Activated CD4-positive, alpha-beta T cell treated with anti-CD3 and anti-CD28 coated beads, Interleukin-2, amount 50 U/mL, for 48 hours (primary cell): ENCODE results near the gene EIF1AD.
"Not testable (repeated sequence)": the region's sequence is repeated elsewhere in the genome, so short reads cannot be mapped to it uniquely, and the experiment has no call there.

Experiments
- DNase-seq, 2 experiments: peaks; one replicate each; pipeline ENCODE4 v3.0.0-alpha.2; 2020

Gene EIF1AD, protein sequence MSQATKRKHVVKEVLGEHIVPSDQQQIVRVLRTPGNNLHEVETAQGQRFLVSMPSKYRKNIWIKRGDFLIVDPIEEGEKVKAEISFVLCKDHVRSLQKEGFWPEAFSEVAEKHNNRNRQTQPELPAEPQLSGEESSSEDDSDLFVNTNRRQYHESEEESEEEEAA

DNA sequence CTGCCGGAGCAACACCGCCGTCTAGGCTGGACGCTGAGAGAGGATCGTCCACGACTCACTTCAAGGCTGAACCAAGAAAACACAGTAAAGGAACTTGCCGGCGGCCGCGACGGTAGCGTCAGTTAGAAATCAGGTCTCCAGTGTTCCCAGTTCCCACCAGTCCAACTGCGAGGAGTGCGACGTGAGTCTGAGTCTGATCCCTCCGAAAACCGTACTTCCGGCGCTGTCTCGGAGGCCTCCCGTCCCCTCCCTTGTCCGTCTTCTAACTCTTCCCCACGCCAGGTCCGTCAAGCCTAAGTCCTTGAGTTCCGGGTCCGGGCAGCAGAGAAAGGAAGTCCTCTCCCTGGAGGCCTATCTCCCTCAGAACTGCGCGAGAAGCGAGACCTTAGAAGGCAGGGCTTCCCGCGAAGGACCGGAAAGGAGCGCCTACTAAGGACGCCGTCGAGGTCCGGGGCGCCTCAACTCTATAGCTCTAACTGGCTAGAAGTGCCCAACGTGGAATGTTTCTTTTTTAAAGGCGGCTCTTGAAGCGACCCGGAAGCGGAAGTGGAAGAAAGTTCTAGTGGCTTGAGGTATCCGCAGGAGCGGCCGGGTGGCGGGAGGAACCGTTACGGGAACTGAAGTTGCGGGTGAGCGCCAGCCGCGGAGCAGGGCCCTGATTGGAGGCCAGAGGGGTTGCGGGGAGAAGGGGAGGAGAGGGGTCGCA is at the start of gene EIF1AD, which contains the start of gene BANF1:
EIF1AD (minus strand) TSS at position 216 of the 706 bp plus-strand sequence. CDS start 1,768 bp downstream, outside the sequence.
BANF1 (plus strand) TSS at position 562 of the 706 bp plus-strand sequence. CDS start 748 bp downstream, outside the sequence.
- DNase-seq: peak; percentile 93 to 94

DNA sequence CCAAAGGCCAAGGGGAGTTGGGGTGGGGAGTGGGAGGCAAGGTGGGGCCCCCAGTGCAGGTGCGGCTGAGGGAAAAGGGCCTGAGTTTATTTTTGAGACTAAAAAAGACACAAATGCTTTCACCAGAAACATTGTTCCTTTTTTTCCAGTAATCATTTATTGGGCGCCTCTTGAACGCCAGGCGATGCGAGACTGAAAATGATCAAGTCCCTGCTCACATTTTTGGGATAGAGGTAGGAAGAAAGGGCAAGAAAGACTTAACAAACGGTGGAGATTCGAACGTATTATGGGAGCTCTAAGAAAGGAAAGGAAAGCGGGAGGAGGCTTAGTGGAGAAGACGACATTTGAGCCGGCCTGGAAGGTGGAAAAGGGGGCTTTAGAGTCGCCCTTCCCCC is 49.4 kb upstream of the EIF1AD start:
- no peak for DNase-seq

DNA sequence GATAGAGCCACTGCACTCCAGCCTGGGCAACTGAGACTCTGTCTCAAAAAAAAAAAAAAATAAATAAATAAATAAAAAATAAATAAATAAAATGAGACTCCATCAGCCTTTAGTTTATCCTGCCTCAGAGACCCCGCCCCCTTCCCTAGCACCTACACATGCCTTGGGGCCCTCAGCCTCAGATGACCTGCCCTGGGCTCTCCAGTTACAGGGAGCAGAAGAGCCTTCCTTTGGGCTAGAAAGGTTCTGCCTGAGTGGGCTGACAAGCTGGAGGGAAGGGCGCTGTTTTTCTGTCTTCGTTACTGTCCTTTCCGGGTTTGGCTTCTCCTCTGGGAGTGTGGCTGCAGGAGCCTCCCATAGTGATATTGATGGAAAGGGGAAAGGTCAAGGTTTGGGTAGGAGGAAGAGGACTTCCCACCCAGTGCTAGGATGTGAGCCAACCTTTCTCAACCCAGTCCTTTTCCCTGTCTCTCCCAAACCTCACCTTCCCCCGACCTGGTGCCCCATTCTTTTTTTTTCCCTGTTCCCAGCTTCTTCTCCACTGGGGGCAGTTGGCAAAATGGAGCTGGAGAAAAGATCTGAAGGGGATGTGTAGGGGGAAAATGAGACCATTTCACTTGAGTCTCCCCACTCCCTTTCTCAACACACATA is 48.7 kb upstream of the EIF1AD start:
- DNase-seq: no peak

DNA sequence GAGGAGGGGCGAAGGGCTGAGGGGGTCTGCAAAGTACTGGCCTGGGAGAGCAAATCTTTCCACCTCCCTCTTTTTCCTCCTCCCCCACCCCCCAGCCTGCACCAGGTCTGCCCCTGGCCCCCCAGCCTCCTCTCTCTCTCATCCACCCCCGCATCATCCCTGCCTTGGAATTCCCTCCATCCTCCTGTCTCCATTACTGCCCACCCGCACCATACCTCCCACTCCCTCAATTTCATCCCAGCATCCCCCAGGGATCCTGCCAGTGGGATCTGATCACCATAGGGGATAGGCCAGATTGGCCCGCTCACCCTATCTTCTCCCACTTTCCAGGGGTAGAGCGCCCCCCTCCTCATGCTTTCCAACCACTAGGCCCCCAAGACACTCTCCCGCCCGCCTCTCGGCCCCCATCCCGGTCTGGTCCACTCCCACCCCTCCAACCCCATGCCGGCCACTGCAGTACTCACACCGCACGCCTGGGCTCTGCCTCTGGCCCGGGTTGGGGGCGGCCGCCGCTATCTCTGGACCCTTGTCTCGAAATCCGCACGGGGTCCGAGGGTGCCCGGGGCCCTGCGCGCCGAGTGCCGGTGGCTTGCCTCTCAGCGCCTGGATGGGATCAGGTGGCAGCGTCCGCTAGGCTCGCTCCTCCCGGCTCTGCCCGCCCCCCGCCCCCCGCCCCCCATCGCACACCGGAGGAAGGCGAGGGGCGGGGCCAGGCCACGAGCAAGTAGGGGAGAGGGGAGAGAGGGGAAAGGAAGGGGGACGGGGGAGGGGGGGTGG is 46.8 kb upstream of the EIF1AD start, which contains the start of gene GAL3ST3:
GAL3ST3 (minus strand) TSS at position 615 of the 777 bp plus-strand sequence. CDS start 3,746 bp downstream, outside the sequence.
- no peak for DNase-seq

DNA sequence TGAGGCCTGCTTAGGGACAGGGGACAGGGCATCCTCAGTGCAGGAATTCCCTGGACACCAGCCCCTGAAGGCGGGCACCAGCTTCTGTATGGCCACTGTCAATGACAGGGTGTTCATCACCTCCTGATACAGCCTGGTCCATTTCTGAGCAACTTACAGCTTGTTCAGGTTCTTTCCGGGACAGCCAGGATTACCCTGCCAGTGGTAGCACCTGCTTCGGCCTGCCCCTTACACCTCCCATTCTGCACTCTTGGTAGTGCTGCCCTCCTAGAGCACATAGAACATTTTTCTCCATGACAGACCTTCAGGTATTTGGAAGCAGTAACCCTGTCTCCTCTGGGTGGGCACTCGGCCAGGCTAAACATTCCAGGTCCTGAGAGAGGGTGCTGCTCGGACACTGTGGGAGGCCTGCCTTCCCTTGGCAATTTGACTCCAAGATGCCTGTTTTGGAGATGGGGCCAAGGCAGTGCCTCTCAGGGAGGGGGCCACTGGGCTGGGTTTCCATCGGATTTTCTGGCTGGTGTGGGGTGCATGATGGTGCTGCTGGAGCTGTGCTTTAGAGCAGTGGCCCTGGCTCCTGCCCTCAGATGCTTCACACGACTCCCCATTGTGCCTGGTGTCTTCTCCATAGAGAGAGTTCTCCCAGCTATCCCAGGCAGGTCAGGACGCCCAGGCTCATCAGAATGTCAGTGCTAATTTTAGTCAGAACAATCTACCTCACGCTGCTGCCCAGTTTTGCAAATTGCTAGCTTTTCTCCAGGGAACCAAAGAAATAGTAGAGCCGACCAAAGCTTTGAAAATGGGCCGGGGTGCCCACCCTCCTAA is 45.8 kb upstream of the EIF1AD start:
- no peak for DNase-seq

DNA sequence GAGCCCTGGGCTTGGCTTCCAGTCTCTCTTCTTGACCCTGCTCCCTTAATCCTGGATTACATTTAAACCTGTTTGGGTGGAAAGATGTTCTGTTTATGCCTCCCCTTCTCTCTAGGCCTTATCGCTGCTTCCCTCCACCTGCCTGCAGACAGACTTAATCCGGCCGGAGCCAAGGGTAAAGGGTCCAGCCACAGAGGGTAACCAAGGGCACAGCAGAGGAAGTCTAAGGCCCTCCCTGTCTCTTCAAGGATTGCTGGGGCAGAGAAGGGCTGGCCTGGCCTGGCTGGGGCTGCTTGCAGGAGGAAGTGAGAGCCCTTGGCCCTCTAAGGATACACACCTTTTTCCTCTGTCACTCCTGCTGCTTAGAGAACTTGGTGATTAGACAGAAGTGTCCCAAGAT is 44.9 kb upstream of the EIF1AD start:
- no peak for DNase-seq

DNA sequence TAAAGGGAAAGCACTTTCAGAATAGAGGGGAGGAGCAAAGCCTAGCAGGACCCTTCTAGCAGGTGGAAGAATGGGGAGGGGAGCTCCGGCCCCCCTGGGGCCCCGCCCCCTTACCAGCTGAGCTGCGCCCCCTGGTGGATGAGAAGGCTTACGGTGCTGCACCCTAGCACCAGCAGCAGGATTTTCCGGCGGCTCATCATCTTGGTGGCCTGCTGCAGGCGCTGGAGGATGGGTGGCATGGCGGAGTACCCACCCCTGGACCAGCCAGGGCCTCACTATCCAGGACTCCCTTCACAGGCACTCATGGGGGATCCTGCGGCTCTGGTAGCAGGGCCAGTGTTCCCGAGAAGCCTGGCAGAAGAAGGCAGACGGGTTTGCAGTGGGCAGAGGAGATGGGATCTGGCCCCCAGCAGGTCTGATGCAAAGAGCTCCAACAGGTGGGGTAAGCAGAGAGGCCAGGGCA is 43.3 kb upstream of the EIF1AD start:
- peak; percentile 83 to 88 for DNase-seq

DNA sequence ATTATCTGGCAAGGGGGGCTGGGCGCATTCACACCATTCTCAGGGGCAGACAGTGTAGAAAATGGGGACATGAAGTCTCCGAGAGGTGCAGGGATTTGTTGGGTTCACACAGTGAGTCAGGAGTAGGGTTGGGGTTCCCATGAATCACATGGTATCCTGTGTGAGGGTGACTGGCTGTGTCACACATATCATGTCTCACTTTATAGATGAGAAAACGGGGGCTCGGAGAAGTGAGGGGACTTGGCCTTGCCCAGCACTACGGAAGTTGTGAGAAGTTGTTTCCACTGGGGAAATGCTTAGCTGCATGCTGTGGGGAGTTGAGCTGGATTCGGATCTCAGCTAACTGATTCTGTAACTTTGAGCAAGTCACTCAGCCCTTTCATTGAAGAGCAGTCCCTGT is 42.8 kb upstream of the EIF1AD start:
- DNase-seq: no peak

DNA sequence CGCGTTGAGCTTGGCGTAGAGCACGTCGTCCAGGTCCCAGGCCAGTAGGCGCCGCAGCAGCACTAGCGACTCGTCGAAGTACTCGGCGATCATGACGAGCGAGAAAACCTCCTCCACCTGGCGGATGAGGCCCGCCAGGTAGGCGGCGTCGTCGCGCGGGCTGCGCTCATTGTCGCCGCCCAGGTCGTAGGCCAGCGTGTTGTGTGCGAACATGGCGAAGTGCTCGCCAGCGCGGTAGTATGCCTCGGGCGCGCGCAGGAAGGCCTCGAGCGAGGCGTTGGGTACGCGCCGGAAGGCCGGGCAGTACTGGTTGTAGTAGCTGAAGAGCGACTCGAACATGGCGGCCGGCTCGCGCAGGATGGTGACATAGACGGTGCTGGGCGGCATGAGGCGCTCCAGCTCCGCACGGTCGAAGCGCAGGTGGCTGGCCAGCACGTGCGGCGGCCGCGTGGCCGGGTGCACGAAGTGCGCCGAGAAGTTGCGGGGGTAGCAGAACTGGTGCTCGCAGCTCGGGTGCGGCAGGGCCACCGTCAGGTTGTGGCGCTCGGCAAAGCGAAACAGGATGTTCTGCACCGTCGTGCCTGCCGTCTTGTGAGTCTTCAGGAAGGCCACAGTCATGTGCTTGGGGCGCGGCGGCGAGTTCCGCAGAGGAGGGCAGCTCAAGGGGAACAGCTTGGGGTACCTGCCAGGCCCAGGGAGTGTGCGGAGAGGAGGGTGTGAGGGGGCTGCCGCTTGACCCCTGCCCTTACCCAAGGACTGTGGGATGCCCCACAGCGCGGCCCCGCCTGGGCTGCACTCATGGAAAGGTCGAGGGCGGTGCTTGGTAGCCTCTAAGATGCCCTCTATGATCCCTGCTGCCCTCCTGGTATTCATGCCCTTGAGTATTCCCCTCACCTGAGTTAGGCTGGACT is 41.3 kb upstream of the EIF1AD start:
- no peak for DNase-seq

DNA sequence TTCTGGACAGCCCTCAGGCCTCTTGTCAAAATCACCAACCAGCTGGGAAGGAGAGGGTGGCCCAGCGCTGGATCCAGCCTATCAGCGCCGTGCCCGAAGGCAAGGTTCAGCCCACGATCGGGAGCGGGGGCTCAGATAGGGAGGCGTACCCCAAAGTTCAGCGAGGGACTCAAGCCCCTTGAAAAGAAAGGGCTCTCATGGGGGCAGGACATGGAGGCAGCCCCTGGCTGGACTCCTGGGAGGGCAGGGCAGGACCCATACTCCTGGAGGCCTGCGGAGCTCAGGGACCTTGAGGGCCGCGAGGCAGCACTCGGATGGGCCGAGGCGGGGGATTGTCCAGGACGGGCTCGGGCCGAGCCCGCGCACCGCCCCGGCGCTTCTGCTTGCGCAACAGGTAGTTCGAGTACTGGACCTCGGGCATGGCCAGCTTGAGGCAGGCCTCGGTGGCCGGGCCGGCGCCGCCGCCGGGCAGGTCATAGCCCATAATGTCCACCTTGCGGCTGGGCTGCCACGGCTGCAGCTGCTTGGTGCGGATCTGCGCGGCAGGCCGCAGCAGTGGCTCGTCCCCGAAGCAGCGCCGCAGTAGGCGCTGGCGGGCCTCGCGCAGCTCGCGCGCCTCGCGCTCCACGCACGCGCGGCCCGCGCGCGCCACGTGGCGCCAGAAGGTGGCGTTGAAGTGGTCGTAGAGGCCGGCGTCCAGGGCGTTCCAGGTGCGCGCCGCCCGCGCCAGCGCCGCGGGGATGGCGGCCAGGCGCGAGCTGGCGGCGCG is 40.5 kb upstream of the EIF1AD start:
- DNase-seq: no peak

DNA sequence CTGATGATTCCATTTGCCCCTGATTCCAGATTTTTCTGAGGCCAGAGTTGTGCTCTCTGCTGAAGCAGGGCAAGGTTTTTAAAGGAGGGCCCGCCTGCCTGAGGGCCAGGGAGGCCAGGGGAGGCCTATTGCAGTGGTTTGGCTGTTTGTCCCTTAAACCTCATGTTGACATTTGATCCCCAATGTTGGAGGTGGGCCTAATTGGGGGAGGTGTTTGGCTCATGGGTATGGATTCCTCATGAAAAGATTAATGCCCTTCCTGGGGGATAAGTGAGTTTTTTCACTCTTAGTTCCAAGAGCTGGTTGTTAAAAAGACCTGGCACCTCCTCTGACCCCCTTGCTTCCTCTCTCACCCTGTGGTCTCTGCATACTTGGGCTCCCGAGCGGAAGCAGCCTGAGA is 37.8 kb upstream of the EIF1AD start:
- no peak for DNase-seq

DNA sequence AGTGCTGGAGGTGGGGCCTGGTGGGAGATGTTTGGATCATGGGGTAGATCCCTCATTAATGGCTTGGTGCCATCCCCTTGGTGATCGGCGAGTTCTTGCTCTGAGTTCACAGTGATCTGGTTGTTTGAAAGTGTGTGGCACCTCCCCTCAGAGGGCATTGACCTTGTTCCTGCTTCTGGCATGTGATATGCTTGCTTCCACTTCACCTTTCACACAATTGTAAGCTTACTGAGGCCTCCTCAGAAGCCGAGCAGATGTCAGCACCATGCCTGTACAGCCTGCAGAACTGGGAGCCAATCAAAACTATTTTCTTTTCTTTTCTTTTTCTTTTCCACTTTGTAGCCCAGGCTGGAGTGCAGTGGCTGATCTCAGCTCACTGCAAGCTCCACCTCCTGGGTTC is 35.4 kb upstream of the EIF1AD start:
- DNase-seq: no peak

DNA sequence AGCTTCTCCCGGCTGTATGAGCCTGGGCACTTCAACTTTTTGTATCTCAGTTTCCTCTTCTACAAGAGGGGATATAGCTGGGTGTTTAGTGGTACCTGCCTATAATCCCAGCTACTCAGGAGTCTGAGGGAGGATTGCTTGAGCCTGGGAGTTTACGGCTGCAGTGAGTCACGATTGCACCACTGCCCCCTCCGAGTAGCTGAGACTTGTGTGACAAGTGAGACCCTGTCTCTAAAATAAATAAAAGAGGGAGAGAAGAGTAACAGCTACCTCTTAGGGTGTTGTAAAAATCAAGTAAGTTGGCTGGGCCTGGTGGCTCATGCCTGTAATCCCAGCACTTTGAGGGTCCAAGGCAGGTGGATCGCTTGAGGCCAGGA is 34.4 kb upstream of the EIF1AD start:
- no peak for DNase-seq

DNA sequence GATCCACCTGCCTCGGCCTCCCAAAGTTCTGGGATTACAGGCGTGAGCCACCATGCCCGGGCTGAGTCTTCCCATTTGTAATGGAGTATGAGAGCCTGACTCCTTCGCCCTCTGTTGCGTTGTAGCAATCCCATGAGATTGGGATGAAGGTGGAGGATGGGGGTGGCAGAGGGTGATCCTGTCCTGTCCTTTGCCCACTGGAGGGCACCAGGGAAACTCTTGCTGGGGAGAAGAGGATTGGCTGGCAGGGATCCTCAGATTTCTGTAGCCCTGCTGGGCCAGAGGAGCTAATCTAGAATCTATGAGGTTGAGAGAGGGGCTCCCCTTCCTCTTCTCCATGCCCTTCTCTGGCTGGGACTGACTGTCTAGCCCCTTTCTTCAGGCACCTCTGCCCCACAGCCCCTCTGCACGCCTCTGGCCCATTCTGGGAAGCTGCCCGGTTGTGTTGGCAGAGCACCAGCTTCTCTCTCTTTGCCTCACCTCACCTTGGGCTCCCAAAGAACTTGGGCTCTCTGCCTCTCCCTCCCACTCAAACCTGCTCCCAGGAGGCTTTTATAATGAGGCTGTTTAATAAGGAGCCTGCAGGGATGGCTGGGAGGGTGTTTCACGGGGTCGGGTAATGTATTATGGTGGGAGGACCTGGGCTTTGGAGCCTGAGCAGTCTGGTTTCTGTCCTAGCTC is 33.8 kb upstream of the EIF1AD start:
- no peak for DNase-seq

DNA sequence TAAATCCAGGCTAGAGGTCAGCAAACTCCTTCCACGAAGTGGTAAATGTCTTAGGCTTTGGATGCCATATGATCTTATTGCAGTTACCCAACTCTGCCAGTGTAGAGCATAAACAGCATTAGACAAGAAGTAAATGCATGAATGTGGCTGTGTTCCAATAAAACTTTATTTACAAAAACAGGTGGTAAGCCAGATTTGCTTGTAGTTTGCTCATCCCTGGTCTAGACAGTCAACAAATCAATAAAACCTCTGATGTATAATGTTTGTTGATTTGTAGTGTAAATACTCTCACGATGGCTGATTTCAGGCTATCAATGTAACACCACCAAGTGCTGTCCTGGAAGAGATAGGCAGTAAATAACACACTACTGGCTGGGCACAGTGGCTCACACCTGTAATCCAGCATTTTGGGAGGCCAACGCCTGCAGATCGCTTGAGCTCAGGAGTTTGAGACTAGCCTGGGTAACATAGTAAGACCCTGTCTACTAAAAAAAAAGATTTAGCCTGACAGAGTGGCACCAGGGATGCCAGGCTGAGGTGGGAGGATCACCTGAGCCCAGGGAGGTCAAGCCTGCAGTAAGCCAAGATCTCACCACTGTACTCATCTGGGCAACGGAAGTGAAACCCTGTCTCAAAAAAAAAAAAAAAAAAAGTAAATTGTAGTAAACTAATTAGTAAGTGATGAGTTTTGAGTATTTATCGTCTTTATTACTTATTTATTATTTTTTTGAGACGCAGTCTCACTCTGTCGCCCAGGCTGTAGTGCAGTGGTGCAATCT is 31.2 kb upstream of the EIF1AD start:
- no peak for DNase-seq

DNA sequence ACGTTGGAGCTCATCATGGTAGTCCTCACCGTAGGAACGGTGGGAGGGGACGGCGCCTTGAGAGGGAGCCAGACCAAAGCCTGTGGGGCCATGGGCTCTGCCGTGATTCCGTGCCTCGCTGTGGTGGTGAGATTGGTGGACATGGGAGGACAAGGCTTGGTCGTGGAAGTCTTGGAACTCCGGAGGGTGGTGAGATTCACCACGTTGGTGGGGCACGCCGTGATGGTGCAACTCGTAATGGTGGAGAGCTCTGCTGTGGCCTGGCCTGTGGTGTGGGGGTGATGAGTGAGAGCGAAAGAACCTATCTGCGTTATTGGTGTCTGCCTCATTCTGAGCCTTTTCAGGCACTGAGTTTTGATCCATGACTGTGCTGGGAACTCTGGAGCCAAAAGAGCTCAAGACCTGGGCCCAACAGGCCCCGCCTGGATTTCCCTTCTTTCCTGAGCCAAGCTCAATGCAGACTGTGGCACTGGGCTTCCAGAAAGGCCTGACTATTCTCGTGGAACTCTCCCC is 24.1 kb upstream of the EIF1AD start, which contains the start of gene CATSPER1:
CATSPER1 (minus strand) TSS at position 463 of the 513 bp plus-strand sequence; CDS start at position 363, 100 bp downstream.
- no peak for DNase-seq

DNA sequence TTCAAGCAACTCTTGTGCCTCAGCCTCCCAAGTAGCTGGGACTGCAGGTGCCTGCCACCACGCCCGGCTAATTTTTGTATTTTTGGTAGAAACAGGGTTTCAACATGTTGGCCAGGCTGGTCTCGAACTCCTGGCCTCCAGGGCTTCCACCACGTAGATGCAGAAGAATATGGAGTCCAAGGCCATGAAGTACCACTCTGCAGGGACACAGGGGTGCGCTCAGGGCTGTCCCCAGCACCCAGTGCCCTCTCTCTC is 21.2 kb upstream of the EIF1AD start:
- DNase-seq: not testable (repeated sequence)

DNA sequence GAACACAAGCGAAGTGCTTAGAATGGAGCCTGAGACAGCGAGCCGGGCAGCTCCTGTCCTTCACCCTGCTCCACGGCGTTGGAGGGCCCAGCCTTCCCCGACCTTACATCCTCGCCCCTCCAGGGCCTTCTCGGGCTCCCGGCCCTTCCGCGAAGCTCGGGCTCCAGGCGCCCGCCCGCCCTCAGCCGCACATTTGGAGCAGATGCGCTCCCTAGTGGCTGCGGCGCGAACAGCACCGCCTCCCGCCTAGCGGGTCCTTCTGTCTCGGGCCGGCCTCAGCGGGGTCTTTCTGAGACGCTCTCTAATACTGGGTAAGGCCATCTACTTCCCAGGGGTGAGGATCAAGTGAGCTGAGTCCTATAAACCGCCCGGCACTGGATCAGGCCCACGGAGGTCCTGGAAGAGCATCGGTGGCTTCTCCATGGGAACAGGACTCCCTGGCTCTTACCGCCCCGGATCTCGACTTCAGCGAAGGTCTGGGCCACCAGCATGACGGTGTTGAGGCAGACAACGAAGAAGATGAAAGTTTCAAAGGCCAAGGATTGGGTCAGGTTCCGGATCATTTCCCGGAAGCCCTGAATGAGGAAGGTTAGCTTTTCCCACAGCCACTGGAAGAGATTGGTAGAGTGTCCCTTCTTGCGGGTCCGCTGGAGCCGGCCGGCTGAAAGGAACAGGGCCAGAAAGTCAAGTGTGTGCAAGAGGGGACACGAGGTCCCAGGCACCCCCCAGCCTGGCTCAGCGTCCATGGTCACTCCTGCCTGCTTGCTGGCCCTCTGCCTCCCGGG is 20.6 kb upstream of the EIF1AD start:
- DNase-seq: peak; percentile 85 to 88
